CD4-positive, alpha-beta T cell (primary cell): ENCODE data around the gene ACCSL. TPM values are rescaled to one million over a fixed set of nuclear protein-coding genes. Genes with fewer than 3 reads are reported as not detected.

Experiments
- ATAC-seq: fragments of 200-7000 bp; cut with Tn5 transposase; one replicate; pipeline ENCODE4 v1.10.0; 2022; ENCODE audit warnings: mild to moderate bottlenecking; ENCODE audit not compliant: poor library complexity
- CTCF ChIA-PET: fragments of 350-600 bp; sonication (Branson Sonifier 250); formaldehyde crosslinking; loops from one replicate; lab custom pipeline; 2021; ENCODE audit warnings: antibody characterized with exemption, inconsistent platforms; lab: Charles Lee
- POLR2A ChIA-PET: fragments of 350-600 bp; sonication (Branson Sonifier 250); formaldehyde crosslinking; loops from one replicate; lab custom pipeline; 2021; ENCODE audit warnings: antibody characterized with exemption, inconsistent platforms; lab: Charles Lee
- DNase-seq, 14 experiments: peaks; one replicate each; pipeline ENCODE4 v3.0.0-alpha.2; 2013 to 2020; ENCODE audit warnings: mixed read lengths in 2 of 14
- H3K27ac ChIP-seq, 2 donors: one replicate each; pipeline versions ENCODE4 v1.5.1 to v1.7.0; 2013; ENCODE audit warnings: low read length in 2 of 2, low read depth in 1 of 2, mild to moderate bottlenecking in 1 of 2
- H3K27me3 ChIP-seq, 2 experiments: 1 replicate in 1 of 2; 2 replicates in 1 of 2; pipeline versions ENCODE4 v1.6.1 to v1.7.0; 2013; ENCODE audit warnings: low read length in 2 of 2, control low read depth in 1 of 2, mild to moderate bottlenecking in 1 of 2, moderate library complexity in 1 of 2; ENCODE audit not compliant: insufficient read depth in 2 of 2, control insufficient read depth in 1 of 2
- H3K36me3 ChIP-seq: one replicate; pipeline ENCODE4 v1.6.1; 2013; ENCODE audit warnings: low read length, control low read depth; ENCODE audit not compliant: insufficient read depth
- H3K4me1 ChIP-seq: one replicate; pipeline ENCODE4 v1.6.1; 2013; ENCODE audit warnings: low read length, control low read depth; ENCODE audit not compliant: insufficient read depth
- H3K4me3 ChIP-seq: one replicate; pipeline ENCODE4 v1.5.1; 2013; ENCODE audit warnings: mild to moderate bottlenecking, low read length, moderate library complexity
- H3K9me3 ChIP-seq, 2 experiments: 1 replicate in 1 of 2; 2 replicates in 1 of 2; pipeline versions ENCODE4 v1.6.1 to v1.7.0; 2013; ENCODE audit warnings: low read length in 2 of 2, mild to moderate bottlenecking in 2 of 2, control low read depth in 1 of 2, moderate library complexity in 1 of 2; ENCODE audit not compliant: control insufficient read depth in 1 of 2, insufficient read depth in 1 of 2
- H3K27ac Mint-ChIP-seq: one replicate; pipeline ENCODE4 v1.8.0; 2020; ENCODE audit warnings: mixed read lengths
- H3K27me3 Mint-ChIP-seq: one replicate; pipeline ENCODE4 v1.8.0; 2021; ENCODE audit warnings: mixed read lengths
- H3K36me3 Mint-ChIP-seq: one replicate; pipeline ENCODE4 v1.8.0; 2021; ENCODE audit warnings: low read depth, mixed read lengths
- H3K4me1 Mint-ChIP-seq: one replicate; pipeline ENCODE4 v1.8.0; 2021; ENCODE audit warnings: low read depth, mixed read lengths
- H3K4me3 Mint-ChIP-seq: one replicate; pipeline ENCODE4 v1.8.0; 2020; ENCODE audit warnings: mild to moderate bottlenecking, mixed read lengths
- H3K9me3 Mint-ChIP-seq: one replicate; pipeline ENCODE4 v1.8.0; 2020; ENCODE audit warnings: mixed read lengths
- CTCF ChIP-seq: fragments of 200-600 bp; IDR thresholded peaks from one replicate; pipeline ENCODE4 v1.8.0; 2022; ENCODE audit warnings: antibody characterized with exemption, mild to moderate bottlenecking
- intact Hi-C, 2 experiments: fragments of 100-400 bp; cut with DNase I in 1 of 2; cut with micrococcal nuclease in 1 of 2; formaldehyde crosslinking; loops; one replicate each; pipeline versions ENCODE4 v1.15.1 to v1.9.0; 2023 to 2025; cut with DNase I, micrococcal nuclease
- total RNA-seq, 174 experiments: library from RNA in 2 of 174; stranded (reverse) in 2 of 174; gene quantifications; one replicate each; pipeline ENCODE4 v1.2.3 and lab custom pipeline; 2021 to 2026

The ACCSL gene
- total RNA-seq, 2 experiments from 2014 or later = not detected

- no peaks in the 10 kb centered on the region for H3K36me3 Mint-ChIP-seq
- Histone ChIP-seq H3K4me1 (no peaks in the 10 kb centered on the region), H3K9me3 (no peaks in the 10 kb centered on the region), H3K27me3 (no peaks in the 10 kb centered on the region), H3K27ac (no peak overlapping the region), H3K36me3 (no peaks in the 10 kb centered on the region), H3K4me3 (no peak overlapping the region)
- ATAC-seq = no peak
- ChIA-PET POLR2A (no interaction called here), CTCF (no interaction called here)
- DNase-seq = no peak
- H3K9me3 Mint-ChIP-seq = no peaks in the 10 kb centered on the region
- peaks cover 3% of the 10 kb centered on the region for H3K27me3 Mint-ChIP-seq
- no peak overlapping the region for H3K27ac Mint-ChIP-seq
- H3K4me1 Mint-ChIP-seq = no peaks in the 10 kb centered on the region
- intact Hi-C loops = no loop called here
- TF ChIP-seq CTCF = no peak
- no peak overlapping the region for H3K4me3 Mint-ChIP-seq
Measured at GRCh38 chr11:44051171-44051570, 3.4 kb downstream of the ACCSL start.

GRCh38 chr11:44057340-44057739 lies 9.6 kb downstream of the ACCSL start:
- H3K27me3 ChIP-seq = no peaks in the 10 kb centered on the region
- intact Hi-C loops = no loop called here
- H3K27ac Mint-ChIP-seq = no peak overlapping the region
- ChIA-PET CTCF (no interaction called here), POLR2A (no interaction called here)
- TF ChIP-seq CTCF = no peak
- H3K4me1 Mint-ChIP-seq = no peaks in the 10 kb centered on the region
- DNase-seq = no peak
- no peak for ATAC-seq
- no peak overlapping the region for H3K4me3 Mint-ChIP-seq
- no peaks in the 10 kb centered on the region for H3K9me3 Mint-ChIP-seq
- no peaks in the 10 kb centered on the region for H3K4me1 ChIP-seq
- H3K27me3 Mint-ChIP-seq = no peaks in the 10 kb centered on the region
- H3K4me3 ChIP-seq = no peak overlapping the region
- no peaks in the 10 kb centered on the region for H3K36me3 Mint-ChIP-seq
- no peak overlapping the region for H3K27ac ChIP-seq
- H3K9me3 ChIP-seq = no peaks in the 10 kb centered on the region
- H3K36me3 ChIP-seq = no peaks in the 10 kb centered on the region

GRCh38 chr11:44058275-44058674 lies 10.5 kb downstream of the ACCSL start:
- no peaks in the 10 kb centered on the region for H3K27me3 ChIP-seq
- H3K4me3 ChIP-seq = no peak overlapping the region
- ATAC-seq (no peak), DNase-seq (no peak)
- H3K9me3 Mint-ChIP-seq = no peaks in the 10 kb centered on the region
- H3K27ac Mint-ChIP-seq = no peak overlapping the region
- H3K9me3 ChIP-seq = no peaks in the 10 kb centered on the region
- POLR2A ChIA-PET = no interaction called here
- intact Hi-C loops = no loop called here
- no peaks in the 10 kb centered on the region for H3K36me3 ChIP-seq
- no peaks in the 10 kb centered on the region for H3K4me1 Mint-ChIP-seq
- no peak for TF ChIP-seq CTCF
- no peaks in the 10 kb centered on the region for H3K27me3 Mint-ChIP-seq
- H3K4me1 ChIP-seq = no peaks in the 10 kb centered on the region
- H3K36me3 Mint-ChIP-seq = no peaks in the 10 kb centered on the region
- H3K27ac ChIP-seq = no peak overlapping the region
- no peak overlapping the region for H3K4me3 Mint-ChIP-seq
- CTCF ChIA-PET = no interaction called here
